ENCODE data around the gene NLRP9.
"Not testable (repeated sequence)": the region's sequence is repeated elsewhere in the genome, so short reads cannot be mapped to it uniquely, and the experiment has no call there.

Gene NLRP9

DNA sequence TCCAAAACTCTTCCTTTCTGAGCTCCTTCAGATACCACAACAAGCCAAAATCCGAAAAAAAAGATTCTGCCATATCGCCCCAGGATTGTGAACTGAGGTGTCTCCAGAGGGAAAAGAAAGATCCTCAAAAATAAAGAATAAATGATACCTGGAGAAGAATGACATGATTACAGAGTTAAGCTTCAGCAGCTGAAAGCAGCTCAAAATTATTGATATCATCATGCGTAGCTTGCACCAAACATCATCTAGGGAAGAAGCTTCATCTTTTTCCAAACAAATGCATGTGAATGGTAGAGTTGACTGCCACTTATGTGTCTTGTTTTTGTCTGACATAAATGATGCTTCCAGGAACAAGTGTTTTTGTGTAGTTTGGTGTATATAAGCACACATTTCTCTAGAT is at the start of gene NLRP9:
Gene NLRP9 (minus strand): TSS at position 101 of the 400 bp plus-strand sequence. CDS start 28 bp downstream, at position 73.
- DNase-seq, result no peak

DNA sequence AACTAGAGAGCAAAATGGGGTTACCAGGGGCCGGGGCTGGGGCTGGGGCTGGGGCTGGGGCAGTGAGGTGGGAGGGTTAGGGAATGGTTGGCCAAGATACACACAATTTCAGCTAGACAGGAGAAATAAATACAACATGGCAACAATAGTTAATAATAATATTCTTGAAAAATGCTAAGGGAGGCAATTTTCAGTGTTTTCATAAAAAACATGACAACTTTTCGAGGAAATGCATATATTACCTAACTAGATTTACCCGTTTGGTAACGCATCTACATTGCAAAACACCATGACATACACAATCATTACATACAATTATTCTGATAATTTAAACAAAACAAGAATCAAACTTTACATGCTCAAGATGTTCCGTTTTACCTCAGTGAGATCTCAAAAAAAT is 42.9 kb upstream of the NLRP9 start:
- DNase-seq, result no peak

DNA sequence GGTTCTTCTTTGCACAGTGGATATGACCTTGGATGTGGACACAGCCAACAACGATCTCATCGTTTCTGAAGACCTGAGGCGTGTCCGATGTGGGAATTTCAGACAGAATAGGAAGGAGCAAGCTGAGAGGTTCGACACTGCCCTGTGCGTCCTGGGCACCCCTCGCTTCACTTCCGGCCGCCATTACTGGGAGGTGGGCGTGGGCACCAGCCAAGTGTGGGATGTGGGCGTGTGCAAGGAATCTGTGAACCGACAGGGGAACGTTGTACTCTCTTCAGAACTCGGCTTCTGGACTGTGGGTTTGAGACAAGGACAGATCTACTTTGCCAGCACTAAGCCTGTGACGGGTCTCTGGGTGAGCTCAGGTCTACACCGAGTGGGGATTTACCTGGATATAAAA is 40.1 kb upstream of the NLRP9 start:
- DNase-seq, result no peak

DNA sequence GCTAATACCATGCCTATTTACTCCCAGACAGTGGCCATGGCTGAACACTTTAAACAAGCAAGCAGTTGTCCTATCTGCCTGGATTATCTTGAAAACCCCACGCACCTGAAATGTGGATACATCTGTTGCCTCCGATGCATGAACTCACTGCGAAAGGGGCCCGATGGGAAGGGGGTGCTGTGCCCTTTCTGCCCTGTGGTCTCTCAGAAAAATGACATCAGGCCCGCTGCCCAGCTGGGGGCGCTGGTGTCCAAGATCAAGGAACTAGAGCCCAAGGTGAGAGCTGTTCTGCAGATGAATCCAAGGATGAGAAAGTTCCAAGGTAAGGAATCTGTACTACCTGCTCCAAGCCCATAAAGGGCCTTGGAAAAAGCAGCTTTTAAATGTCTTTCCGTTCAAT is 39.3 kb upstream of the NLRP9 start:
- DNase-seq, result no peak

DNA sequence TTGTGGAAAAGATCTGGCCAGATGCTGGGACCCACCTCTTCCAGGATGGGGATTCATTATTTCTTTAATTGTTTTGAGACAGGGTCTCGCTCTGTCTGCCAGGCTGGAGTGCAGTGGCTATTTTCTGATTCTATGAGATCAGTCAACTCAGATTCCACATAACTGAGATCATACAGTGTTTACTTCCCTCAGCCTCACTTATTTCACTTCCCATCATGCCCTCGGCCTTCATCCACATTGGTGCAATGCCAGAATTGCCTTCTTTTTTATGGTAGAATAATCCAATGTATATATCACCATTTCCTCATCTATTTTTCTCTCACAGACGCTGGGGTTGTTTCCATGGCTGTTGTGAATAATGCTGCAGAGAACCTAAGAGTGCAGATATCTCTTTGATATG is 31.4 kb upstream of the NLRP9 start:
- DNase-seq, result not testable (repeated sequence)

GRCh38 chr19:55768818-55769217 is 30.6 kb upstream of the NLRP9 start, which contains the start of gene RFPL4AL1:
Gene RFPL4AL1, plus strand, starts transcription at chr19:55769118. Its CDS starts 2,687 bp downstream, at chr19:55771805.
- not testable (repeated sequence) for DNase-seq

DNA sequence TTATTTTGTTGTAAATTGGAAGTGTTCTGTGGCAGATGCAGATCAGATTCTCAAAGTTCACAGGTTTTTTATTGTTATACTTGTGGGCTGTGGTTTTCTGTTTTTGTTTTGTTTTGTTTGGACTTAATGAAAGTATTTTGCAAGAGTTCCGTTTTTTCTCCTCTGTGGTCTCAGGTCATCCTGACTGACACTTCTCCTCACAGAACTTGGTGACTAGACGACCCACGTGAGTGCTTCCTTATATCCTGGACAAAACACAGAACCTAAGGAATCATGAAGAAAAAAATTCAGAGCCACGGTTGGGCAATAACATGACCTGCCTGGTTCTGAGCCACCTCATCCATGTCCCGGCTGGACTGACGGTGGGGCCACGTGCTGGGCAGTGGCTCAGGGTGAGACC is 28.3 kb upstream of the NLRP9 start:
- DNase-seq, result no peak

DNA sequence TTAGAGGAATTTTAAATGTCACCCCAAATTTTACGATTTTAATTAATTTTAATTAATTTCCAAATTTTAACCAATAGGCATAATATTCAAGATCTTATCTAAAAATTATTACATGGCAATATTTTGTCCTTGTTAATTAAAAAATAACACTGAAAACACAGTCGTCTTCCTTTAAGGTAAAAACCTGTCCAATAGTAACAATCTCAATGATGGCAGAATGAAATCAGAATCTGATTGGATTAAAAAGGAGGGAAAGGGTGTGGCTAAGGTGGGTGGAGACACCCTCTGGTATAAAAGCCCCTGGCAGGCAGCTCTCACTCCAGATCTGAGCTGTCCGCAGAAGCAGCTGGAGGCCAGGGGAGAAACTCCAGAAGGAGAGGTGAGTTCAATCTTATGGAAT is 20.6 kb upstream of the NLRP9 start, which contains the start of gene RFPL4A:
Gene RFPL4A (plus strand): TSS at position 301 of the 400 bp plus-strand sequence. CDS start 2,704 bp downstream, outside the sequence.
- DNase-seq, result not testable (repeated sequence)

DNA sequence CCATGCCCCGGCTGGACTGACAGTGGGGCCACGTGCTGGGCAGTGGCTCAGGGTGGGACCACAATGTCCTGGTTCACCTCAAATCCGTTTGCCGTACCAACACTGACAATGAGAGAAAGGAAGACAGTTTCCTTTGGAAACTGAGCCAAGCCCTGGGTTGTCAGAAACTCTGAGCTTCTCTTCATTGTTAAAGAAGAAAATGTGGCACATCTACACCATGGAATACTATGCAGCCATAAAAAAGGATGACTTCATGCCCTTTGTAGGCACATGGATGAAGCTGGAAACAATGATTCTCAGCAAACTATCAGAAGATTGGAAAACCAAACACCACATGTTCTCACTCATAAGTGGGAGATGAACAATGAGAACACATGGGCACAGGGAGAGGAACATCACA is 18.6 kb upstream of the NLRP9 start:
- DNase-seq, result not testable (repeated sequence)

- no peak for DNase-seq
Observed at GRCh38 chr19:55753401-55753800, 15.2 kb upstream of the NLRP9 start.

DNA sequence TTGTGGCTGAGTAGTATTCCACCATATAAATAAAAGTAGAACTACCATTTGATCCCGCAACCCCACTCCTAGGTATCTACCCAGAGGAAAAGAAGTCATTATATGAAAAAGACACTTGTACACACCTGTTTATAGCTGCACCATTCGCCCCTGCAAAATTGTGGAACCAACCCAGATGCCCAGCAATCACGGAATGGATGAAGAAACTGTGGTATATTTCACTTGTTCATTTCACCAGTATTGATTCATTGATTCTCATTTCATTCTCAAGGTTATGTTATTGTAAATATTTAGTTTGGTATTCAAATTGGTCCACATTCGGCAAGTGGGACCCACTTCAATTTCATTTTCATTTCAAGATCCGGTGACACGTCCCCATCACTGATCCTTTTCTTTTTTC is 12.5 kb upstream of the NLRP9 start:
- no peak for DNase-seq

GRCh38 chr19:55730378-55730777 is 7.8 kb downstream of the NLRP9 start:
- DNase-seq, result not testable (repeated sequence)

DNA sequence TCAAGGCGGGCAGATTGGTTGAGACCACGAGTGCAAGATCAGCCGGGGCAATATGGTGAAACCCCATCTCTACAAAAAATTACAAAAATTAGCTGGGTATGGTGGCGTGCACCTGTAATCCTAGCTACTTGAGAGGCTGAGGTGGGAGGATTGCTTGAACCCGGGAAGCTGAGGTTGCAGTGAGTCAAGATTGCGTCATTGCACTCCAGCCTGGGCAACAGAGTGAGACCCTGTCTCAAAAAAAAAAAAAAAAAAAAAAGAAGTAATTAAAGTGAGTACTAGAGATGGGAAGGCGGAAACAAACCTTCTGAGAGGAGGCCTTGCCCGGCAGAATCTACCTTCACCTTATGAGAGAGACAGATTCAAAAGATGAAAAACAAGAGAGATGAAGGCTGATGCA is 14.7 kb downstream of the NLRP9 start:
- no peak for DNase-seq

GRCh38 chr19:55720801-55721200 is 17.4 kb downstream of the NLRP9 start:
- DNase-seq, result no peak

GRCh38 chr19:55720214-55720746 is 17.9 kb downstream of the NLRP9 start:
- DNase-seq, result no peak

- not testable (repeated sequence) for DNase-seq
Observed at GRCh38 chr19:55717879-55718711, 20.1 kb downstream of the NLRP9 start.

DNA sequence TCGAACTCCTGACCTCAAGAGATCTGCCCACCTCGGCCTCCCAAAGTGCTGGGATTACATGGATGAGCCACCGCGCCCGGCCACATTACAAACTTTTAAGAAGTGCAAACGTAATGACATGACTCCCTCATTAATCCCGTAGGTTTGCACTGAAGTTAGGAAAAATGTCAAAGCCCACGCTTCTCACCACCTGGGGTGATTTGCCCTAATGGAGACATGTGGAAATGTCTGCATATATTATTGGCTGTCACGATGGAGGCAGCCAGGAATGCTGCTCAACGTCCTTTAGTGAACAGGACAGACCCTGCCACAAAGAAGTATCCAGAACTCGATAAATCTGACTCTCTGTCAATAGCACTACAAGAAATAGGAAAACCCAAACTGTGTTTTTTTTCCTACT is 21.0 kb downstream of the NLRP9 start:
- no peak for DNase-seq

- DNase-seq, result no peak
Observed at GRCh38 chr19:55716531-55716930, 21.7 kb downstream of the NLRP9 start.

DNA sequence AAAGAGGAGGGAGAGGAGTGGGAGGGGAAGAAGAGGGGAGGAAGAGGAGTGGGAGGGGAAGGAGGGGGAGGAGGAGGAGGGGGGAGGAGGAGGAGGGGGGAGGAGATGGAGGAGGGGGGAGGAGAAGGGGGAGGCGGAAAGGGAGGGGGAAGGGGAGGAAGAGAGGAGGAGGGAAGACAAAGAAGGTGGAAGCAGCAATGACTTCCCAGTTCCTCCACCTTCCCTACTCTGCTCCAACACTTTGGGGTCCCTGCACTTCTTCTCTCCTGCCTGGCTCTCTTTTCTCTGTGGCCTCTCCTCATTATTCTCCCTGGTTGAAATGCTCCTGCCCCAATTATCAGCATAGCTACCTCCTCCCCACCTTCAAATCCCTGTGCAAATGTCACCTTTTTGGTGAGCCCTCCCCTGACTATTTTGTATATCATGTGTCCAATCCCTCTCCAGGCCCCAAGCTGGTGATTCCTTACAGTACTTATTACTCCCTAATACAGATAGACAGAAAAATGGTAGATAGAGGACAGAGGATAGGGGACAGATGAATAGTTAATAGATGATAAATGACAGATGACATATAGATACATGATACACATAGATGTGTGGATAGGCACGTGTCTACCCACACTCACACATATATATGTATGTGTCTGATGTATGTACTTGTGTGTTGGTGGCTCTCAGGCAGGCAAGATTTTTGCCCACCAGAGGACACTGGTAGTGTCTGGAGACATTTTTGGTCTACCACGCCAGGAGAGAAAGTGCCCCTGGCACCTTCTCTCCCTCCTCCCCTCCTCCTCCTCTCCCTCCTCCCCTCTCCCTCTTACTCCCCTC is 25.2 kb downstream of the NLRP9 start:
- DNase-seq, result no peak

DNA sequence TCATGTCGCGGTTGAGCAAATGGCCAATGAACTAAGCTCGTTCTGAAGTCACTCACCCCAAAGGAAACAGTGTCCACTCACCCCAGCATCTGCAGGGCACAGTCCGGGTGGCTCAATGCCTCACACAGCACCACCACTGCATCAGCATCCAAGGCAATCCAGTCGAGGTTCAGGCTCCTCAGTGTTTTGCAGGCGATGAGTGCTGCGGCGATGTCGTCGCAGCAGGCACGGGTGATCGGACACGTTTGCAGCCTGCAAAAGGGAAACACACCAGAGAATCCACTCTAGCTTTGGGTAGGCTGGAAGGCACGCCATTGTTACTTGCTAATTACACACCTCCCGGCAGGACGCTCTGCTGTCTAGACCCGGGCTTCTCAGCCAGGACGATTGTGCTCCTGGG is 26.5 kb downstream of the NLRP9 start:
- no peak for DNase-seq

DNA sequence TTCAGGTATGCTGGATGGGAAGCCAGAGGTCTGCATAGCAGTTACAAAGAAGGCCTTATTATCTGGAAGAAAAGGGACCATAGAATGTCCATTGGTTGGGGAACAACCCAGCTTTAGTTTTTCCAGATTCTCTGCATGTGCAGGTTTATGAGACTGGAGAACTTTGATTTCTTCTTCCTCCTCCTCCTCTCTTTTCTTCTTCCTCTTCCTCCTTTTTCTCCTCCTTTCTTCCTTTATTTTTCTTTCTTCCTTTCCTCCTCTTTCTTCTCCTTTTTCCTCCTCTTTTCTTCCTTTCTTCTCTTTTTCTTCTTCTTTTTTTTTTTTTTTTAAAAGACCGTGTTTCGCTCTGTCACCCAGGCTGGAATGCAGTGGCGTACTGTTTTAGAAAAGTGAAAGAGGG is 32.2 kb downstream of the NLRP9 start:
- no peak for DNase-seq

DNA sequence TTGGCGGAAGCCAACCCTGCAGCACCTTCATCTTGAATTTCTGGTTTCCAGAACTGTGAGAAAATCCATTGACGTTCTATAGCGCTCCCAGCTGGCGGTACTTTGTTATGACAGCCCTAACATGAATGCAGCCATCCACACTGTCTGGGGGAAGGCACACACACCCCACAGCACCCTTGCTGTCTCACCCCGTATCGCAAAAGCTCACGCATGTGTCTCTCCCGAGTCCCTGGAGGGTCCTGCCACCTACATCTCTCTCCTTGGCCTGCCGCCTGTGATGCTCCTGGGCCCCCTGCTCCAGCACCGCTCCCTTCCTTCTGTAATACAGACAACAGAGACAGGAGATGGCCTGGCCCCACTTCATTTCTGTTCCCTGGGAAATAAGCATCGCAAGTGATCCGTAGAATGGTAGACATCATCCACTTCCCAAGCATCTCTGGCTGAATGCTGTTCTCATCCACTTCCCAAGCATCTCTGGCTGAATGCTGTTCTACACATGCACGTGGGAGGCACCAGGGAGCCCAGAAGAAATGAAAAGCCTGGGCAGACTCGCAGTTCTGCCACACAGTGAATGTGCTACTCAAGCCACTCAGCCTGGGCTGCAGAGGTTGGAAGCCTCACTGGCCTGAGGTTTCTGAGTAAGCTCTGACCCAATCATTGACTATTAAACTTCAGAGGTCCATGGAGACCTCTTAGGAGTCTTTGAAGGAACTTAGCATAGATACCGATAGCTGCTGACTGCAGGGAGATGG is 33.5 kb downstream of the NLRP9 start:
- DNase-seq, result no peak

DNA sequence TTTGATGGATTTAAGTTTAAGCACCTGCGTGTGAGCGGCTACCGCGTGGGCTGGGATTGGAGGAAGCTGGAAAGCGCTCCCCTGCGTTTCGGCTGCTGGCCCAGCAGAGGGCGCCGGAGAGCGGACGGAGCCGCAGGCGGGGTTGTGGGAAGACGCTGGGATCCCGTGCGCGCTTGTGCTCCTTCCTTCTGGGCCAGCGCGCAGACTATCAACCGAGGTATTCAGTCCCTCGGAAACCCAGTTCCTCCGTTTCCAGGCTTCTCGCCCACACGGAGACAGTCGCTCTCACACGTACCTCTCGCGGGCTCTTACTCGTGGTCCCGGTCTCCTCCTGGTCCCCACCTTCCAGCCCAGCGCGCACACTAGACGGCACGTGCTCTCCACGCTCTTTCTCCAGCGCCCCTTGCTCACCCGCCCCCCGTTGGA is 34.4 kb downstream of the NLRP9 start:
- peak; percentile 45 for DNase-seq
